Neural cell (in vitro differentiated cells): Measurements from ENCODE around the gene ZZZ3. TPM values are rescaled to one million over a fixed set of nuclear protein-coding genes. Genes with fewer than 3 reads are reported as not detected.

Experiments used
- H2AFZ ChIP-seq: fragments of 200-600, 300-800 bp; sonication (generic), shearing (Covaris generic); 2 replicates; pipeline ENCODE4 v1.6.0; 2014; ENCODE audit warnings: low read depth, mild to moderate bottlenecking, antibody characterized with exemption, low read length, moderate library complexity
- H3F3A ChIP-seq: fragments of 200-600 bp; shearing (Covaris generic); 2 replicates; pipeline ENCODE4 v1.6.1; 2016; ENCODE audit warnings: mild to moderate bottlenecking, moderate library complexity, mixed read lengths, antibody characterized with exemption, low read length; ENCODE audit not compliant: insufficient read depth, poor library complexity, severe bottlenecking
- H3K27ac ChIP-seq: fragments of 200-600, 300-800 bp; sonication (generic), shearing (Covaris generic); 2 replicates; pipeline ENCODE4 v1.5.1; 2014; ENCODE audit warnings: mild to moderate bottlenecking, low read length, moderate library complexity
- H3K27me3 ChIP-seq: fragments of 300-800, 200-600 bp; sonication (generic), shearing (Covaris generic); 2 replicates; pipeline ENCODE4 v1.6.0; 2014; ENCODE audit warnings: mild to moderate bottlenecking, low read depth, low read length, moderate library complexity; ENCODE audit not compliant: insufficient read depth
- H3K36me3 ChIP-seq: fragments of 300-800, 200-600 bp; sonication (generic), shearing (Covaris generic); 2 replicates; pipeline ENCODE4 v1.5.1; 2014; ENCODE audit warnings: mild to moderate bottlenecking, antibody characterized with exemption, low read length, moderate library complexity; ENCODE audit not compliant: insufficient read depth
- H3K4me2 ChIP-seq: fragments of 300-800, 200-600 bp; sonication (generic), shearing (Covaris generic); 2 replicates; pipeline ENCODE4 v1.6.0; 2014; ENCODE audit warnings: mild to moderate bottlenecking, low read length
- H3K4me3 ChIP-seq: fragments of 300-800, 200-600 bp; sonication (generic), shearing (Covaris generic); 2 replicates; pipeline ENCODE4 v1.5.1; 2014; ENCODE audit warnings: mild to moderate bottlenecking, low read length, moderate library complexity
- H3K79me2 ChIP-seq: fragments of 200-600 bp; shearing (Covaris generic); replicated peaks from 2 replicates; pipeline ENCODE4 v1.6.0; 2014; ENCODE audit warnings: mild to moderate bottlenecking, low read length, moderate library complexity; ENCODE audit not compliant: insufficient read depth
- H3K9ac ChIP-seq: fragments of 300-800, 200-600 bp; sonication (generic), shearing (Covaris generic); 2 replicates; pipeline ENCODE4 v1.6.1; 2016; ENCODE audit warnings: mild to moderate bottlenecking, low read length, mixed read lengths
- H3K9me2 ChIP-seq: fragments of 200-600 bp; shearing (Covaris generic); 2 replicates; pipeline ENCODE4 v1.6.1; 2016; ENCODE audit warnings: mild to moderate bottlenecking, low read length, mixed read lengths; ENCODE audit not compliant: insufficient read depth
- H3K9me3 ChIP-seq: fragments of 200-600, 300-800 bp; sonication (generic), shearing (Covaris generic); 2 replicates; pipeline ENCODE4 v1.6.1; 2016; ENCODE audit warnings: mild to moderate bottlenecking, mixed run types, low read length, moderate library complexity, mixed read lengths
- H4K20me1 ChIP-seq: fragments of 200-600 bp; shearing (Covaris generic); 2 replicates; pipeline ENCODE4 v1.6.1; 2016; ENCODE audit warnings: mild to moderate bottlenecking, mixed run types; ENCODE audit not compliant: insufficient read depth
- CTCF ChIP-seq: fragments of 450-650 bp; IDR thresholded peaks from 2 replicates; pipeline ENCODE4 v1.5.1; 2014; ENCODE audit warnings: antibody characterized with exemption, mild to moderate bottlenecking, moderate library complexity; ENCODE audit not compliant: poor library complexity, severe bottlenecking
- EP300 ChIP-seq: fragments of 450-650 bp; conservative IDR thresholded peaks from 2 replicates; pipeline ENCODE4 v1.6.1; 2014; ENCODE audit warnings: antibody characterized with exemption, mild to moderate bottlenecking, moderate library complexity; ENCODE audit not compliant: poor library complexity, severe bottlenecking
- EZH2 ChIP-seq: fragments of 200-600, 300-800 bp; shearing (Covaris generic), sonication (generic); IDR thresholded peaks from 2 replicates; pipeline ENCODE4 v1.6.1; 2014; ENCODE audit warnings: antibody characterized with exemption, low read length, borderline replicate concordance, mild to moderate bottlenecking; ENCODE audit not compliant: insufficient read depth, poor library complexity, severe bottlenecking
- MXI1 ChIP-seq: fragments of 450-650 bp; conservative IDR thresholded peaks from 2 replicates; pipeline ENCODE4 v1.6.1; 2014; ENCODE audit warnings: antibody characterized with exemption, mild to moderate bottlenecking; ENCODE audit not compliant: poor library complexity, severe bottlenecking
- POLR2AphosphoS5 ChIP-seq: IDR thresholded peaks from 2 replicates; pipeline ENCODE4 v1.6.1; 2012
- RAD21 ChIP-seq: fragments of 450-650 bp; conservative IDR thresholded peaks from 2 replicates; pipeline ENCODE4 v1.6.1; 2014; ENCODE audit warnings: antibody characterized with exemption, mild to moderate bottlenecking, moderate library complexity
- REST ChIP-seq: IDR thresholded peaks from 2 replicates; pipeline ENCODE4 v1.6.1; 2012; ENCODE audit warnings: borderline replicate concordance
- SMC3 ChIP-seq: fragments of 450-650 bp; conservative IDR thresholded peaks from 2 replicates; pipeline ENCODE4 v1.6.1; 2014; ENCODE audit warnings: antibody characterized with exemption, mild to moderate bottlenecking, moderate library complexity; ENCODE audit not compliant: poor library complexity
- TAF1 ChIP-seq: IDR thresholded peaks from 2 replicates; pipeline ENCODE4 v1.6.1; 2012; ENCODE audit warnings: low read depth
- polyA plus RNA-seq: library from polyadenylated mRNA; depleted of rRNA; stranded (reverse); fragments of >200 nt; gene quantifications from 2 replicates; pipeline ENCODE4 v1.2.3, GENCODE V29; 2014

ZZZ3 gene
- polyA plus RNA-seq, 1 donor from 2014 or later, result 48.5 TPM

GRCh38 chr1:77697441-77697840, 15.0 kb upstream of the ZZZ3 start:
- no peaks in the 10 kb centered on the region for H3F3A ChIP-seq
- no peaks in the 10 kb centered on the region for H3K9me2 ChIP-seq
- H3K4me2 ChIP-seq, result no peak overlapping the region
- H3K9me3 ChIP-seq, result no peaks in the 10 kb centered on the region
- H3K27ac ChIP-seq, result no peak overlapping the region
- H4K20me1 ChIP-seq, result no peaks in the 10 kb centered on the region
- no peak for TF ChIP-seq TAF1
- TF ChIP-seq MXI1, result no peak
- TF ChIP-seq EP300, result no peak
- TF ChIP-seq CTCF, result no peak
- TF ChIP-seq REST, result no peak
- no peak for TF ChIP-seq SMC3
- no peak for TF ChIP-seq POLR2AphosphoS5
- no peak for TF ChIP-seq EZH2
- TF ChIP-seq RAD21, result no peak
- no peak overlapping the region for H3K9ac ChIP-seq
- no peaks in the 10 kb centered on the region for H3K27me3 ChIP-seq
- no peaks in the 10 kb centered on the region for H3K36me3 ChIP-seq
- no peak overlapping the region for H3K4me3 ChIP-seq
- H2AFZ ChIP-seq, result no peak overlapping the region
- no peaks in the 10 kb centered on the region for H3K79me2 ChIP-seq

- Histone ChIP-seq H2AFZ (no peak overlapping the region), H3K4me2 (no peak overlapping the region), H3K4me3 (no peak overlapping the region), H4K20me1 (no peaks in the 10 kb centered on the region), H3K9me2 (no peaks in the 10 kb centered on the region), H3K9me3 (no peaks in the 10 kb centered on the region), H3K79me2 (no peaks in the 10 kb centered on the region), H3K36me3 (no peaks in the 10 kb centered on the region), H3K27ac (no peak overlapping the region), H3K27me3 (no peaks in the 10 kb centered on the region), H3F3A (no peaks in the 10 kb centered on the region), H3K9ac (no peak overlapping the region)
- TF ChIP-seq POLR2AphosphoS5, result no peak
- no peak for TF ChIP-seq EZH2
- TF ChIP-seq MXI1, result no peak
- TF ChIP-seq SMC3, result no peak
- no peak for TF ChIP-seq RAD21
- no peak for TF ChIP-seq TAF1
- no peak for TF ChIP-seq EP300
These were observed 6.5 kb upstream of the ZZZ3 start for GRCh38 chr1:77688939-77689338.

GRCh38 chr1:77687519-77687906, 5.1 kb upstream of the ZZZ3 start:
- Histone ChIP-seq H3K36me3 (no peaks in the 10 kb centered on the region), H3K9me2 (no peaks in the 10 kb centered on the region), H3K27me3 (no peaks in the 10 kb centered on the region), H3K79me2 (no peaks in the 10 kb centered on the region), H3K4me3 (no peak overlapping the region), H3K27ac (no peak overlapping the region), H2AFZ (no peak overlapping the region), H3K9me3 (no peaks in the 10 kb centered on the region), H3F3A (no peaks in the 10 kb centered on the region), H4K20me1 (no peaks in the 10 kb centered on the region), H3K4me2 (no peak overlapping the region), H3K9ac (no peak overlapping the region)
- no peak for TF ChIP-seq EP300
- no peak for TF ChIP-seq REST
- no peak for TF ChIP-seq POLR2AphosphoS5
- no peak for TF ChIP-seq CTCF
- no peak for TF ChIP-seq RAD21
- no peak for TF ChIP-seq MXI1
- TF ChIP-seq EZH2, result no peak
- TF ChIP-seq TAF1, result no peak
- TF ChIP-seq SMC3, result no peak
